DOHH2 (cell line): ENCODE results near the gene NAT8L.

ENCODE experiments used
- H3F3A ChIP-seq: fragments of 200-600 bp; sonication (generic), shearing (Covaris generic); 2 replicates; pipeline ENCODE4 v1.6.0; 2016; ENCODE audit warnings: antibody characterized with exemption, mild to moderate bottlenecking; ENCODE audit not compliant: control insufficient read depth, insufficient read depth
- H3K27ac ChIP-seq: fragments of 200-600 bp; sonication (generic); 2 replicates; pipeline ENCODE4 v1.5.1; 2014; ENCODE audit warnings: low read depth, mild to moderate bottlenecking, low read length, moderate library complexity
- H3K27me3 ChIP-seq: fragments of 200-600 bp; sonication (generic); 2 replicates; pipeline ENCODE4 v1.6.1; 2014; ENCODE audit warnings: mild to moderate bottlenecking, low read length, mixed read lengths; ENCODE audit not compliant: control insufficient read depth
- H3K36me3 ChIP-seq: fragments of 200-600 bp; sonication (generic); 2 replicates; pipeline ENCODE4 v1.6.1; 2014; ENCODE audit warnings: mild to moderate bottlenecking, low read length, moderate library complexity, mixed read lengths; ENCODE audit not compliant: control insufficient read depth
- H3K4me1 ChIP-seq: fragments of 200-600 bp; sonication (generic); 2 replicates; pipeline ENCODE4 v1.6.1; 2014; ENCODE audit warnings: mild to moderate bottlenecking, low read length, mixed read lengths; ENCODE audit not compliant: control insufficient read depth
- H3K4me2 ChIP-seq: fragments of 200-600 bp; sonication (generic); 2 replicates; pipeline ENCODE4 v1.6.0; 2014; ENCODE audit warnings: mild to moderate bottlenecking, low read length, moderate library complexity
- H3K4me3 ChIP-seq: fragments of 200-600 bp; sonication (generic); 2 replicates; pipeline ENCODE4 v1.5.1; 2014; ENCODE audit warnings: mild to moderate bottlenecking, low read length, mixed read lengths
- H3K79me2 ChIP-seq: fragments of 200-600 bp; sonication (generic); 2 replicates; pipeline ENCODE4 v1.6.1; 2014; ENCODE audit warnings: mild to moderate bottlenecking, low read length, mixed read lengths; ENCODE audit not compliant: control insufficient read depth
- H3K9me2 ChIP-seq: fragments of 200-600 bp; sonication (generic); replicated peaks from 2 replicates; pipeline ENCODE4 v1.6.1; 2014; ENCODE audit warnings: mild to moderate bottlenecking, low read length, mixed read lengths; ENCODE audit not compliant: control insufficient read depth
- H3K9me3 ChIP-seq: fragments of 200-600 bp; sonication (generic); 2 replicates; pipeline ENCODE4 v1.6.1; 2014; ENCODE audit warnings: antibody characterized with exemption, low read length, mixed read lengths; ENCODE audit not compliant: control insufficient read depth, insufficient read depth
- H4K20me1 ChIP-seq: fragments of 200-600 bp; sonication (generic); 2 replicates; pipeline ENCODE4 v1.6.0; 2014; ENCODE audit warnings: low read depth, mild to moderate bottlenecking, antibody characterized with exemption, low read length, moderate library complexity; ENCODE audit not compliant: control insufficient read depth, insufficient read depth
- EZH2phosphoT487 ChIP-seq: fragments of 200-600 bp; sonication (generic); IDR thresholded peaks from 2 replicates; pipeline ENCODE4 v1.6.1; 2017; ENCODE audit warnings: borderline replicate concordance, mild to moderate bottlenecking, antibody characterized with exemption, low read length, moderate library complexity, mixed read lengths
- TF ChIP-seq, protein P1 (sequence below): fragments of 200-600 bp; sonication (generic); IDR thresholded peaks from one replicate; pipeline ENCODE4 v1.5.1; 2014; ENCODE audit warnings: antibody characterized with exemption, mild to moderate bottlenecking, low read depth, low read length; ENCODE audit not compliant: poor library complexity, severe bottlenecking

NAT8L gene

DNA sequence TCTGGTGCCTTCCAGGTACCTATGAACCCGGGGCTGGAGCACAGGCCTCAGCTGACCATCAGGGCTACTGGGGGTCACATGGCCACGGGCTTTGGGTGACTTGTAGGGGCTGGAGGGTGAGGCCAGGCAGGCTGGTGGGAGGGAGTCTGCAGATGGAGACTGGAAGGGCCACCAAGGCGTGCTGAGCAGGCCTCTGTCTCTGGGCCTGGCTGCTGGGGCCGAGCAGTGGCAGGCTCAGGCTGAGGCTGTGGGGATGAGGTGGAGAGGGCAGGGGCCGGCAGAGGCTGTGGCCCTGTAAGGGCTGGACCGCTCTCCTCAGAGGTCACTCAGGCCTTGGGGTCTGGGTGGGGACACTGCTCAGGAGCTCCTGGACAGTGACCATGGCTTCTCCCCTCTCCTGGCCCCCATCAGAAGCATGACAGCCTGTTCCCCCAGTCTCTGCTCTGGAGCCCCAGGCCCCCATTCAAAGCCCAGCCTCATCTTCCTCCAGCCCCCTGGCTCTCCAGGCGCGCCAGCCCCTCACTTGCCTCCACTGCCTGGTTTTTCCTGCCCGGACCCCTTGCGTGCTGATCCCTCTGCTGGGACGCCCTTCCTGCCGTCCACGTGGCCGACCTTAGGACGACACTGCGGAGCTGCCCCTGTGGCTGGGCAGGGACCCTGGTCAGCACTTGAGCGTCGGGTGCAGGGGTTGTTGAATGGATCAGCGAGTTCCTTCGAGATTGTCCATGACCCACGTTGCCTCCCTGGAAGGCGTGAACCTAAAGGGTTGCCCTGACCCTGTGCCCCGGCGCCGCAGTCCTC, 11.1 kb upstream of the NAT8L start:
- Histone ChIP-seq H3K4me1 (peaks cover under 1% of the 10 kb centered on the region), H3F3A (no peaks in the 10 kb centered on the region), H3K36me3 (no peaks in the 10 kb centered on the region), H3K9me2 (no peaks in the 10 kb centered on the region), H3K9me3 (no peaks in the 10 kb centered on the region), H4K20me1 (peaks cover 2% of the 10 kb centered on the region), H3K27me3 (0 out of 2 replicates have a peak, but pooled peaks cover 10% of the 10 kb centered on the region), H3K27ac (no peak overlapping the region), H3K79me2 (no peaks in the 10 kb centered on the region; the same call in 1 of the 2 replicates), H3K4me2 (no peak overlapping the region), H3K4me3 (no peak overlapping the region)
- no peak for TF ChIP-seq EZH2phosphoT487
- TF ChIP-seq, protein P1, sequence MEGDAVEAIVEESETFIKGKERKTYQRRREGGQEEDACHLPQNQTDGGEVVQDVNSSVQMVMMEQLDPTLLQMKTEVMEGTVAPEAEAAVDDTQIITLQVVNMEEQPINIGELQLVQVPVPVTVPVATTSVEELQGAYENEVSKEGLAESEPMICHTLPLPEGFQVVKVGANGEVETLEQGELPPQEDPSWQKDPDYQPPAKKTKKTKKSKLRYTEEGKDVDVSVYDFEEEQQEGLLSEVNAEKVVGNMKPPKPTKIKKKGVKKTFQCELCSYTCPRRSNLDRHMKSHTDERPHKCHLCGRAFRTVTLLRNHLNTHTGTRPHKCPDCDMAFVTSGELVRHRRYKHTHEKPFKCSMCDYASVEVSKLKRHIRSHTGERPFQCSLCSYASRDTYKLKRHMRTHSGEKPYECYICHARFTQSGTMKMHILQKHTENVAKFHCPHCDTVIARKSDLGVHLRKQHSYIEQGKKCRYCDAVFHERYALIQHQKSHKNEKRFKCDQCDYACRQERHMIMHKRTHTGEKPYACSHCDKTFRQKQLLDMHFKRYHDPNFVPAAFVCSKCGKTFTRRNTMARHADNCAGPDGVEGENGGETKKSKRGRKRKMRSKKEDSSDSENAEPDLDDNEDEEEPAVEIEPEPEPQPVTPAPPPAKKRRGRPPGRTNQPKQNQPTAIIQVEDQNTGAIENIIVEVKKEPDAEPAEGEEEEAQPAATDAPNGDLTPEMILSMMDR, result no peak

DNA sequence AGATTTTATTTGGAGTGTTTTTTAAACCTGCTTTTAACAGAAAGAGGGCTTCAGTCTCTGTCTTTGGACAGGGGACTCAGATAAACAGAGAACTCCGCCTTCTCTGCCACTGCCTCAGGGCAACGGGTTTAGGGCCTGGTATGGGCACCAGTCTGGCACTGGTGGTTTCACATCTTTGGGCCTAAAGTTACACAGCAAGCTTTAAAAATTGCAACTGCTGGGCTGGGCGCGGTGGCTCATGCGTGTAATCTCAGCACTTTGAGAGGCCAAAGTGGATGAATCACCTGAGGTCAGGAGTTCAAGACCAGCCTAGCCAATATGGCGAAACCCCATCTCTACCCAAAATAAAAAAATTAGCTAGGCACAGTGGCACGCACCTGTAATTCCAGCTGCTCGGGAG, 10.3 kb upstream of the NAT8L start:
- Histone ChIP-seq H3K4me3 (no peak overlapping the region), H3F3A (no peaks in the 10 kb centered on the region), H3K79me2 (no peaks in the 10 kb centered on the region), H3K27me3 (0 out of 2 replicates have a peak, but pooled peaks cover 10% of the 10 kb centered on the region), H3K9me2 (no peaks in the 10 kb centered on the region), H3K36me3 (no peaks in the 10 kb centered on the region), H3K9me3 (no peaks in the 10 kb centered on the region), H3K27ac (no peak overlapping the region), H3K4me1 (no peaks in the 10 kb centered on the region), H3K4me2 (no peak overlapping the region), H4K20me1 (no peaks in the 10 kb centered on the region)
- no peak for TF ChIP-seq EZH2phosphoT487
- TF ChIP-seq, protein P1, result no peak

DNA sequence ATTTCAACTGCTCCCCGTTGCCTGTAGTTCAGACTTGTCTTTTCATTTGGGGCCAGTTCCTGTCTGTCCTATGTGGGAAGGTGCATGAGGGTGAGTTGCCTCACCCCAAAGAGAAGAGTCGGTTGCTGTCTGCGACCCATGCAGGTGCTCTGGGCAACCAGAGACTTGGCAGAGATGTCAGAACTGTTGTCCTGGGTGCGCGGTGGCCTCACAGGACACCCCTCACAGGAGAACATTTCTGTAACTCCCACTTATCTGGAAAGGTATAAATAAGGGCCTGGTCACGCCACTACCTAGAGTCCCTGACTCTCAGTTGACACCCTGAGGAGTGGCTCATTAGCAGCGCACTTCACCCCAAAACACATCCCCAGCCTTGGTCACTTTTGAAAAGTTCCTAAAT, 9.7 kb upstream of the NAT8L start:
- Histone ChIP-seq H3K4me3 (no peak overlapping the region), H3K9me2 (no peaks in the 10 kb centered on the region), H3K27me3 (0 out of 2 replicates have a peak, but pooled peaks cover 10% of the 10 kb centered on the region), H3K9me3 (no peaks in the 10 kb centered on the region), H3K79me2 (no peaks in the 10 kb centered on the region), H3K36me3 (no peaks in the 10 kb centered on the region), H3K4me1 (no peaks in the 10 kb centered on the region), H4K20me1 (no peaks in the 10 kb centered on the region), H3K27ac (no peak overlapping the region), H3F3A (no peaks in the 10 kb centered on the region), H3K4me2 (no peak overlapping the region)
- no peak for TF ChIP-seq EZH2phosphoT487
- TF ChIP-seq, protein P1, result no peak
